Cerebellar cortex (tissue), 1 donor: ENCODE results near the gene E2F1.
"Not testable (repeated sequence)": the region's sequence is repeated elsewhere in the genome, so short reads cannot be mapped to it uniquely, and the experiment has no call there.

Experiments
- DNase-seq: peaks from one replicate; pipeline ENCODE4 v3.0.0-alpha.2; 2015; ENCODE audit warnings: low spot score

The E2F1 gene

DNA sequence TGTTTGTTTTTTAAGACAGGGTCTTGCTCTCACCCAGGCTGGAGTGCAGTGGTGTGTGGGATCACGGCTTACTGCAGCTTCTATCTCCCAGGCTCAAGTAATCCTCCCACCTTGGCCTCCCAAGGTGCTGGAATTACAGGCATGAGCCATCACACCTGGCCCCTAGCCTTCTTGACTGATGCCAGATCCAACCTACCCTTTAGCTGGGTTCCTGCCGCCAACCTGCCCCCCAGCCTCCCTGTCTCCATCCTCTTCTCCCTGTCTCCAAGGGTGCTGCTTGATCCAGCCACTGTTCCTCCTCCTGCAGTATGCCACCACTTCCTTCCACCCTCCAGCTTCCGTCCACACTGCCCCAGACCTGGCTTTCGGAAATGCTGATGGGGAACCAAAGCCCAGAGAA lies 27.3 kb downstream of the E2F1 start:
- no peak for DNase-seq

GRCh38 chr20:33658510-33658909 lies 27.7 kb downstream of the E2F1 start:
- DNase-seq, result no peak

GRCh38 chr20:33657704-33658095 lies 28.5 kb downstream of the E2F1 start:
- no peak for DNase-seq

- DNase-seq, result no peak
Measured at GRCh38 chr20:33656783-33657703, 29.1 kb downstream of the E2F1 start.

DNA sequence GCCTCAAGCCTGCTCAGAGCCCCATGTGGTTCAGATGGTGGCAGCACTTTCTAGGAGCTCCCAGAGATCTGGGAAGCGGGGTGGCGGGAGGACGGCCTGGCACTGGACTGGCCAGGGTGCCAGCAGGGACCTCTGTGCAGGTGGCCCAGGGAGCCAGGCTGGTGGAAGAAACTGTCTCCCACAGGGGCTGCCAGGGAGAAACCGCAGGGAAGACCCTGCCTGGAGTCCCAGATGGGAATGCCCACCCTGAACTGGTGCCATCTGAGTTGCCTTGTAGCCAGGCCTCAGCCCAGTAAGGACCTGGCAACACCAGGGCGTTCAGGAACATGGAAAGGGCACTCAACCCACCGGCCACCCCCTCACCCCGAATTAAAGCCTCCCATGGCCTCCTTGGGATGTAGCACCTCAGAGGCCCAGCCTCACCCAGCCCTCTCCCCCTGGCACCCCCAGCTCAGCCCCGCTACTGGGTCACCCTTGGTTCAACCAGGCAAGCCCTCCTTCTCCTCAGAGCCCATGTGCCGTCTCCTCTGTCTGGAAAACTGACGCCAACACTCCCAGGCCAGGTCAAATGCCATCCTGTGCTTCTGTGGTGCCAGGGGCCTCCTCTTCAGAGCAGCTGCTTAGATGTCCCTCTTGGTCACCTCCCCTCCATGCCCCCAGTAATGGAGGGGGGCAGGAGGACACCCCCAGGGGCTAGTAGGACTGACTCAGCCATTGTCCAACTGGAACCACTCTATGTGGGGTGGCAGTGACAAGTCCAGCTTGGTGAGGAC lies 30.0 kb downstream of the E2F1 start:
- no peak for DNase-seq

DNA sequence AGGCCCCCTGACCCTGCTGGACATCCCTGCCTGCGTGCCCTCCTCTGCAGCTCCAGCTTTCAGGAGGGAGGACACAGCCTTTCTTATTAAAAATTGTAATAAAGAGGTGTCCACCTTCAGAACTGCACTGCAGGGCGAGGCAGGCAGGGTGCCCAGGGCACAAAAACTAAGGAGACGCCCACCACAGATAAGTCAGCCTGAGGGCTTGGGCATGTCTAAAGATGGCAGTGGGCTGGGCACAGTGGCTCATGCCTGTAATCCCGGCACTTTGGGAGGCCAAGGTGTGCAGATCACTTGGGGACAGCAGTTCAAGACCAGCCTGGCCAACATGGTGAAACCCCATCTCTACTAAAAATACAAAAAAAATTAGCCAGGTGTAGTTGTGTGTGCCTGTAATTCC lies 31.0 kb downstream of the E2F1 start:
- no peak for DNase-seq

DNA sequence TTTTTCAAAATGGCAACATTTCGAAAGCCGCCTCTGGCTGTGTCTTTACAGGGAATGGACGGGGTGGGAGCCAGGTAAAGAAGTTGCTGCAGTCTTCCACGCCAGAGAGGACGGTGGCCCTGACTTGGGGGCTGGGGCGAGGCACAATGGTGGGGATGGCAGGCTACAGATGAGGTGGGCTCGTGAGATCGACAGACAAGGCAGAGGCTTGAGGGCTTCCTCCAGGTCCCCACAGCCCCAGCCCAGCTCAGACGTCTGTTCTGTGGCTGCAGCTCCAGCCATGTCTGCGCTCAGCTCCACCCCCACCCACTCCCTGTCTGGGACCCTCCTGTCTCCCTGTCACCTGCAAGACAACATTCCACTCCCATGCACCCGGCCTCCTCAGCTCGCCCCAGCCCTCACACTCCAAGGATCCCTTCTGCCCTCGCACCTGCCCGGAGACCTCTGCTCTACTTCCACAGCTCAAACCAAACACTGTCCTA lies 31.5 kb downstream of the E2F1 start:
- DNase-seq, result no peak

- DNase-seq, result no peak
Measured at GRCh38 chr20:33653900-33654596, 32.1 kb downstream of the E2F1 start.

DNA sequence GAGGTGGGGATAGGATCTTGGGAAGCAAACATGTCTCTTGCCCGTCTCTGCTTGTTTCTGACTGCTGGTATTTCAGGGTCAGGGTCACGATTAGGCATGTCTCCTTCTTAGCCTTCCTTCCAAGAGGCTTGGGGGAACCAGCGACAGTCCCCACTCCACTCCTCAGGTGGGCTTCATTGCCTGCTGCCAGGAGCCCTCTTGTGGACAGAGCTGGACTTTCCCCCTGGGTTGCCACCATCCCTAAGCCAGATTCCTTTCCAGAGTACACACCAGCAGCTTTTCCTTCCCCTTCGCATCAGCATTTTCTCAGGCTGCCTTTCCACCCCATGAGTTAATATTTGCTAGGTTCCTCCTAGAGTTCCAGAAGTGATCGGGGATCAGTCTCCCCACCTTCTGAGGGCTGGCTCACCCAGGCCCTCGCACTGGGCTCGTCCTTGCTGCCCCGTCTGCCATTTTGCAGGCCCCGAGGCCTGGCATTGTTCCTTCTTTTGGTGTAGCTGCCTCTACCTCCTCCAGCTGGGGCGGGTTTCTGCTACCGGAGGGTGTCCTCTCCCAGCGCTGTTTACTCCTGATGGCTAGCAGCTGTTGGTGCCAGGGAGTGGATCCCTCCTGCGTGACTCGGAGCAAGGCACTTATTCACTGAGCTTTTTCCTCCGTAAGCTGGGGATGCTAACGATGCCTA lies 32.8 kb downstream of the E2F1 start:
- peak; percentile 72 for DNase-seq

DNA sequence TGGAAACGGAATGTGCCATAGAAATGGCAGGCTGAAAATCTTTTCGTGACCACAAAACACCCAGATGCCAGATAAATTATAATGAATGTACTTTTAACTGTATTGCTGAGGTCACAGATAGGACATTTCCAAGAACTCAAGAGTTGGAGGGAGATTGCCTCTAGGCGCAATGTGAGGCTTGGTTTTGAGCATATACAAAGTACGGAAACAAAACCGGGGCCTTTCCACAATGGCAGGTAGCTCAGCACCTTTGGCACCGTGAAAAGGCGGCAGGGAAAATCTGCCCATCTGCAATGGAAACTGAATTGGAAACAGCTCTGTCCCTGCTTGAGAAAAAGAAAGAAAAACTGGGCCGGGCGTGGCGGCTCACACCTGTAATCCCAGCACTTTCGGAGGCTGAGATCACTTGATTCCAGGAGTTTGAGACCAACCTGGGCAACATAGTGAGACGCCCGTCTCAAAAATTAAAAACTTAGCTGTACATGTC lies 34.6 kb downstream of the E2F1 start:
- DNase-seq, result no peak

DNA sequence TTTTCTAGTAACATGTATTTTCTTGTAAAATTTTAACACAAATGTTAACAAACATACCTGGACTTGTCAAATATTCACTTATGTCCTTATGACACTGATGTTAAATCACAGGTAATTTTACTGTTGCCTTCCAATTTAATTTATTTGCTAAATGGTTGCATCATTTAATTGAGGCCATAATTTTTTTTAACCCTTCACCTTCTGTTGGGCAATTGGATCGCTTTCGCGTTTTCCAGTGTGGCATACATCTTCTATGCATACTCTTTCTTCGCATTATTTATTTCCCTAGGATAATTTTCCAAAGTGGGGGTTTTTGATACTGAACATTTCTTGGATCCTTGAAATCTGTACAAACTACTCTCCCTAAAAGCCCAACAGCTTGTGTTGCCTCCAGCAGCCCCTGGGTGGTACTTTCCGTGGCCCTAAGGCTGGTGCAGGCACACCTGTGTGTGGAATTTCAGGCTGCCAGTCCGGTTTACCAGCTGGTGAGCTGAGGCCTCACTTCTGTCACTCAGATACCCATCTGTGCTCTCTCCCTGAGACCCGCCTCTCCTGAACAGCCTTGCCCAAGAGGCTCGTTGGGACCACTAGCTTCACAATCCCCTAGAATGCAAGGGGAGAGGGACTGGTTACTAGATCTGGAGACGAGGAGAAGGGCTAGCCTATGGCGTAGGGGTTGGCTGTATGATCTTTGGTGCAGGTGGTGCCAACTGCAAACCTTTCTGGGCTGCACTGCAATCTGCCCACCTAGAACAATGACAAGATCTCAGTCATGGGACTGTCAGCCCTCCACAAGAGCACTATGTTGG lies 35.2 kb downstream of the E2F1 start:
- no peak for DNase-seq

- DNase-seq, result no peak
Measured at GRCh38 chr20:33650111-33650752, 36.0 kb downstream of the E2F1 start.

- DNase-seq, result no peak
Measured at GRCh38 chr20:33649201-33649681, 36.9 kb downstream of the E2F1 start.

DNA sequence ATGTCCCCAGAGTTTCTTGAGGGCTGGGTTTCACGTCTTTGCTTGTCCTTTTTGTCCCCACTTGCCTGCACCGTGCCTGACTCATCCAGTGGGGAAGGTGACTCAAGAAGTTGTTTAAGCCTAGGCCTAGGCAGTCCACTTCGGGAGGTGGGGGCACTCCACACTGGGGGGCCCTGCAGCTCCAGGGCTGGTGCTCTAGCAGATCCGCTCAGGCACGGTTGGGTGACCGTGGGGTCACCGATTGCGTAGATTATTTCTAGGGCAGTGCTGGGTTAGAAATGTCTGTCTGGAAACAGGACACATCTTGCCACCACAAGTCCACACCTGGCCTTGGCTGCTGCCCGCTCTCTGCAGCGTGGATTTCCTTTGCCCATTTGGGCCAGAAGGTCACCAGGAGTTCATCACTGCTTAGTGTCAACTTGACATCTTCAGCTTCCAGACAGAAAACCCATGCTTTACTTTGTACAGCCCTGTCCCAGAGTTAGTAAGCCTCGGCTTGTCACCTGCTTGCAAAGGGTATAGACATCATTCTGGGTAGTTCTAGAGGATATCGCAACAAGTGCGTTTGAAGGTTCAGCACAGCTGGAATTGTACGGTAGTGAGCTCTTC lies 37.7 kb downstream of the E2F1 start:
- no peak for DNase-seq

GRCh38 chr20:33647603-33648395 lies 38.4 kb downstream of the E2F1 start:
- no peak for DNase-seq

DNA sequence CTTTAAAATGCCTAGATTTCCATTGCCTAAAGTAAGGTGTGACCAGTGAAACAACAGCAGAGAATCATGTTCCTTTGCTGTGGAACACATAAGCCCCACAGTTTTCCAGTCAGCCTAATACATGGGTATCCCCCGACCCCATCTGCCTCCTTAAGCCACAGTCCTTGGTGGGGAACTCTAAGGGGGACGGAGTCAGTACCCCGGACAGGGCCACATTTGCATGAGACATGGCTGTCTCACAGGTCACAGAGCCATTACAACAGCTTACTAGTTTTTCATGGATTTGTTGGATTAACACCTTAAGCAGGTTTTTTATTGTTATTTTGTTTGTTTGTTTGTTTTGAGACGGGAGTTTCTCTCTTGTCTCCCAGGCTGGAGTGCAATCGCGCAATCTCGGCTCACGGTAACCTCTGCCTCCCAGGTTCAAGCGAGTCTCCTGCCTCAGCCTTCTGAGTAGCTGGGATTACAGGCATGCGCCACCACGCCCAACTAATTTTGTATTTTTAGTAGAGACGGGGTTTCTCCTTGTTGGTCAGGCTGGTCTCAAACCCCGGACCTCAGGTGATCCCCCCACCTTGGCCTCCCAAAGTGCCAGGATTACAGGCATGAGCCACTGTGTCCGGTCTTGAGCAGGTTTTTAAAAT lies 39.1 kb downstream of the E2F1 start:
- not testable (repeated sequence) for DNase-seq

DNA sequence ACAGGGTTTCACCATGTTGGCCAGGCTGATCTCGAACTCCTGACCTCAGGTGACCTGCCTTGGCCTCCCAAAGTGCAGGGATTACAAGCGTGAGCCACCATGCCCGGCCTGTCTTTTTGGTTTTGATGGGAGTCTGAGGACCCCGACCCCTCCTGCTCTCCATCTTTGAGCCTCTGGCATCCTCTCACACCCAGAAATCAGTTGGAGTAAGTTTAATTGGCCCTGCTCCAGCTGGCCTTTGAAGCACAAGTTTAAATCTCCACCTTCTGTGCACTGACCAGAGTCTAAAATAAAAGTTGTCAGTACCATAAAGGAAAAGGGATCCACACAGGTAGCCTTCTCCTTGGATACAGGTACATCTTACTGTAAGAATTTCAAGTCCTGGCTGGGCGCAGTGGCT lies 40.0 kb downstream of the E2F1 start:
- DNase-seq, result no peak

DNA sequence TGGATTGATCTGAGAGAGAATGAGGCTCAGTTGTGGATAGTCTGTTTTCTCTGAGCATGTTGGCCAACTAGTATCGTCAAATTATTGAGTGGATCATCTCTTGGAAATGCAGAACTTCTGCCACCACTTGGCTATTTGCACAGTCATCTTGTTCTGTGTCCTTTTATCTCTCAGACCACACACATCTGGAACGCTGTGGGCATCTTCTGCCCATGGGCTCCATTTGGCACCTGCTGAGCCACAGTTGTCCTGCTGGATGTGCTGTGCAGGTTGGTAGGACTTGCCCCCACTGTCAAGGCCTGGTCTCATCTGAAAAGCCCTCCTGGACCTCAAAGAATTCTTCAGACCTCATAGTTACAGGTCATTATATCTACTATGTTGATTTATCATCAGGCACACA lies 40.8 kb downstream of the E2F1 start:
- no peak for DNase-seq

- DNase-seq, result no peak
Measured at GRCh38 chr20:33645072-33645358, 41.2 kb downstream of the E2F1 start.
